GDM1 (cell line): ENCODE measurements around the gene FAM181A.

ENCODE experiments used
- DNase-seq: peaks from one replicate; lab custom pipeline; 2025; lab: John Stamatoyannopoulos, UW

FAM181A gene

DNA sequence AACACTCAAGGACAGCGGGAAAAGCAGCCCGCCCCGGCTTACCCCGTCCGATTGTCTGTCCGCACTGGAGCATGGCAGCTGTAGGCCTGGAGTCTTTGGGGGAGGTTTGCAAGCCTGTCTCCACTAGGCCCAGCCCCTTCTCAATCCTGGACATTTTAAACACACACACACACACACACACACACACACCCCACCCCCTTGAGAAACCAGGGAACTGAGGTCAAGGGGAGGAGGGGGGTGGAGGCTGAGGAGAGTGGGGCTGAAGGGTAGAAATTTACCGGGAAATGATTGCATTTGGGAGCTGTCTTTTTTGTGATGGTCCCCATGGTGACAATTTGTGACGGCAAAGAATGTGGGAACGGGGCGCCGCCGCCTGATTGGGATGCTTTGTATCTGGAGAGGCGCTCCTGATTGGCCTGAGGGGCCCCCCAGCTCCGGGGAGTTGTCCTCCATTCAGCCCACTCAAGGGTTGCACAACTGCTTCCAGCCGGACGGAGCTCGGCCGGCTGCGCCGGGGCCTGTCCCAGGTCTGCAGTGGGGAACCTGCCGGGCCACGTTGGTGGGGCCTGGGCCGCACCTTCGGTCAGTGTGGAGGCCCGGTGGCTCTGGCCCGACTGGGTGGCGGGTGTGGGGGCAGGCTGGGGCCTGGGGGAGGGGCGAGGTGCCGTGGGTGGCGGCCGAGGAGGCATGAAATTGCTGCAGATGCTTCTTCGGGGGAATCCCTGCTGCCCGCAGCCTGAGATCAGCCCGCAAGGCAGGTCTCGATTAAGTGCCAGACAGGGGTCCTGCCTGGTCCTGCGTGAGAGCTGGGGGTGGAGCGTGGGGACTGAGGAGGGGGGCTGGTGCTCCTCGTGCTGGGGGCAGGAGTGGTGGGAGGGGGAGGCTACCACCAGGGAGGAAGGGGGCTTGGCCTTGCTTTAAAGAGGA, at the start of gene FAM181A:
TSS of gene FAM181A (plus strand) at position 472 of the 927 bp plus-strand sequence. CDS start 942 bp downstream, outside the sequence.
- DNase-seq = no peak

DNA sequence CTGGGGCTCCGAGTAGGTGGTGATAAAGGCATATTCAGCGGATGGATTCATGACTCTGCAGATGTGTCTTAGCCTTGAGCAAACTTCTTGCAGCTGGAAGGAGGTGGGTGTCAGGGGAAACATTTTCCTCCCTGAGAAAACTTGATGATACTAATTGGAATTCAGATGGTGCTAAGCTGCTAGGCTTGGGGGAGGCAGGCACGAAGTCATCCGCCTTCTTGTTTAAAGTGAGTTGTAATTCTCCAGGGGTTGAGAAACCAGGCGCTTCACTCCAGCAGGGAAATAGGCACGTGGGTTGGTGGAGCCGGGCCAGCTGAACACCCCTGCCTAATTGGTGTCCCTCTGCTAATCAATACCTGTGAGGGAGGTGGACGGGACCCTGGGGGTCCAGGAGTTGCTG, 48.9 kb upstream of the FAM181A start:
- DNase-seq = no peak

DNA sequence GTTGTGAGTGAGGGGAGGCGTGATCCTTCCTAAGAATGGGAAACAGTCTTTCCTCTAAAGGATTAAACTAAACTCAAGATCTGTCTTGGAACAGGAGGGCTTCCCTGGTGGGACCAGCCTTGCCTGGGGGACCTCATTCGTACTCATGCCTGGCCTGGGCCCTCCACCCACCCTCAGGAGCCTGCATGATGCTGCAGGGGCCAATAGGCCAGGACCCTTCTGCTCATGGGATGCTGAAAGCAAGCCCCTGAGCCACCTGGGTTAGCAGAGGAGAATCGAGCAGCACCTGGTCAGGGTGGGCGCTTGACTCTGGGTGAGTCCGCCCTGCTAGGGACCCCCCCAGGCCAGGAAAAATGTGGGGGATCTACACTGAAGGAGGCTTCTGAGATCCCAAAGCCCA, 48.3 kb upstream of the FAM181A start:
- DNase-seq = no peak

DNA sequence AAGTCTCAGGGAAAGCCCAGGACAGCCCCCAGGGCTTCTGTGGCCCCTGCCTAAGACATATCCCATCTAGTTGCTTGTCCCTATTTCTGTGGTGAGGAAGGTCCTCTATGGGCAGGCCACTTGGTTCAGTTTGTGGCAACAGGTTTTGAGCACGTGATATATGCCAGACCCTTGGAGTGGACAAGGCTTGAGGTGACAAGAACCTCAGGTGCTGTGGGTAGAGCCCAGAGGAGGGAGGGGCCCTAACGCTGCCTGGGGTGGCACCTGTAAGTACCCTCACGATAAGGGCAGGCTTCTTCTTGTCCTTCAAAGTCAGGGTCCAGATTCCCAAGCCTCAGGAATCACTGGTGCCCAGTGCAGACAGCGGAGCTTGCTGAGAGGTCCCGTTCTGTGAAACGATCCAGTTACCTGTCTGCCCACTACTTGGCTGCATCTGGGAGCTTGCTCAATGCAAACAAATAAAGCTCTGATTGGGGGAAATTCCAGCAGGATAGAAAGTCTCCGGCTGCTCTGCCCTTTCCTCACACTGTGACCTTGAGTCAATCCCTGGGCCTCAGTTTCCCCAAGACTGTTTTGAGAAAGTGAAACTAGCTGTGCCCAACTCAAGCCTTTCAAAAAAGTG, 47.7 kb upstream of the FAM181A start:
- no peak for DNase-seq

DNA sequence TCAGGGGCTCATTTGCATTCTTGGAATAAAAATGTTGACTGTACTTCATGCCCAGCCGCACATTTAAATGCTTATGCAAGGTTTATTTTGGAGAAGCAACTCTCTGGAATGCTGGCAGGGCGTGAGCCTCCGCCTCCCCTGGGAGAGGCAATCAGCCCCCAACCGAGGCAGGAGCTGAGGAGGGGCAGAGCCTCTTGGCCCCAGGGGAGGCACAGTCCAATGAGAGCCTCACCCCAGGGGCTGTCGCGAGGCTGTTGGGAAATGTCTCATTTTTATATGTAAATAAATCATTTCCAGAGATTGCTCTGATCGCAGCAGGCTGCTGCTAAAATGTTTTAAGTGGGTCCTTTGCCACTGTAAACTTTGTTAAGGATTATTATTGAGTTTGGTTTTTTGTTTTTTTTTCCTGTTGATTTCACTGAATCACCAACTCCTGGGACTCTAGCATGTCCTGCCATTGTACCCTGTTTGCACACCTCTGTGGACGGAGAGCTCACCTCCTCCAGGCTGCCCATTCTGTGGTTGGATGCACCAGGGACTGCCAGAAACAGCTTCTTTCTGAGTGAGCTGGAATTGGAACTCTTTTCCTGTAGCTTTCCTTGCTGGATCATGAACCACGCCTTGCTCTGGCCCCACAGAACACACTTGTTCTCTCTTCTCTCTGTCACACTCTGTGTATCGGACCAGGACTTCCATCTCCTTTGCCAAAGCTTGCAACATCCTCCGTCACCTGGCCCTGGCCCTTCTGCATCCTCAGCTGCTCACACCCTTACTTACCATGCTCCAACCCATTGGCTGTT, 46.9 kb upstream of the FAM181A start:
- no peak for DNase-seq

DNA sequence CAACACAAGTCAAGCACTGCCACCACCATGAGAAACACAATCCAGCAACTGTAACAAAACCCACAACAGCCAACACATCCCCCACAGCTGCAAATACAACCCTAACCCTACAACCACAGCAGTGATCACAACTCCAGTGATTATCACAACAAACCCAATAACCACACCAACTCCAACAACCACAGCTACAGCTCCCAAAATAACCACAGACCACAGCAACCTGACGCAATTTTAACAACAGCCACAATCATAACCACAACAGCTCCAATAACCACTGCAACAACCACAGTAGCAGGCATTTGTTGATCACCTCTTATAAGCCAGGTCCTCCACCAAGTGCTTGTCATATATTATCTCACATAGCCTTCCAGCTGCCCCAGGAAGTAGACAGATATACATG, 42.2 kb upstream of the FAM181A start:
- DNase-seq = no peak

DNA sequence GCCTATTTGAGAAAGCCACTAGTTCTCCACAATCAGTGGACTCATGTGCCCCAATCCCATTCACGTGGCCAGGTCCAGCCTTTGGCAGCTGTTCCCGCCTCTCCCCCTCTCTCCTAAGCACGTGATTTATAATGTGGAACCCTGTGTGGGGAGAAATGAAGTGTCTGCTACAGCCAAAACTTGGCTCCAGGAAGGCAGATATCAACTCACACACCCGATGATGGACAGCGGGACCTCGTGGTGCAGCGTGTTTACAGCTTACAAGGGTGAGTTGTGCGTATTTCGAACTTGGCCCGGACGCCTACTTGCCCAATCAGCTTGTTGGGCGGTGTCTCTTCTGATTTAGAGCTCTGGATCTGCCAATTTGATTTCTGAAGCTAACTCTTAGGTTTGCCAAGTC, 38.1 kb upstream of the FAM181A start:
- DNase-seq = no peak

DNA sequence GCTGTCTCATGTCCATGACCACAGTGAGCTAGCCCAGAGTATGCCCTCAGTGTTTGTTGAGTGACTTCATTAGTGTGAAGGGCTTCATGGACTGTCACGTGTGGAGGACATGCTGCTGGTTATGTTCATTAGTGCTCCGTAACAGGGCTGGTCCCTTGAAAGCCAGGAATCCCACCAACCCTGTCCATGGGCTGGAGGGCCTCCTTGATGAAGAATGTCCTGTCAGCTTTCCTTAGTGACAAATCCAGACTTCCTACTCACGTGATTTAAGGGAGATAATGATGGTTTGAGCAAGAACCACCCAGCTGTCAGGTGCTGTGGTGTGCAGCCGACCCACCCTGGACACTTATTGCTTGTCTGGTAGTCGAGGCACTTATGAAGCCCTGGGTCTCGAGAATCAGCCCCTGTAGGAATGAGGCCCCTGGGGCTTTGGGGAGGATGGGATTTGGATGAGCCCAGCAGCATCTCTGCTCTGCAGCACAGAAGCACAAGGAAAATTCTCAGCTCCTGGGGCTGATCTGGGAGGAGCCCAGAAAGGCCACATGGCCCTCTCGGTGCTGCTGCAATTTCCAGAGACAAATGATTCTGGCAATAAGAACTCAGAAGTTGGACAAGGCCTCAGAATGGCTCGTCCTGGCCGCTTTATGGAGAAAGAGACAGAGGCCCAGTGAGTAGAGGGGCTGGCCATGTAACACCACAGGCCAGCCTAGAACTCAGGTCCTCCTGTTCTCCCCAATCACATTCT, 37.2 kb upstream of the FAM181A start:
- no peak for DNase-seq

DNA sequence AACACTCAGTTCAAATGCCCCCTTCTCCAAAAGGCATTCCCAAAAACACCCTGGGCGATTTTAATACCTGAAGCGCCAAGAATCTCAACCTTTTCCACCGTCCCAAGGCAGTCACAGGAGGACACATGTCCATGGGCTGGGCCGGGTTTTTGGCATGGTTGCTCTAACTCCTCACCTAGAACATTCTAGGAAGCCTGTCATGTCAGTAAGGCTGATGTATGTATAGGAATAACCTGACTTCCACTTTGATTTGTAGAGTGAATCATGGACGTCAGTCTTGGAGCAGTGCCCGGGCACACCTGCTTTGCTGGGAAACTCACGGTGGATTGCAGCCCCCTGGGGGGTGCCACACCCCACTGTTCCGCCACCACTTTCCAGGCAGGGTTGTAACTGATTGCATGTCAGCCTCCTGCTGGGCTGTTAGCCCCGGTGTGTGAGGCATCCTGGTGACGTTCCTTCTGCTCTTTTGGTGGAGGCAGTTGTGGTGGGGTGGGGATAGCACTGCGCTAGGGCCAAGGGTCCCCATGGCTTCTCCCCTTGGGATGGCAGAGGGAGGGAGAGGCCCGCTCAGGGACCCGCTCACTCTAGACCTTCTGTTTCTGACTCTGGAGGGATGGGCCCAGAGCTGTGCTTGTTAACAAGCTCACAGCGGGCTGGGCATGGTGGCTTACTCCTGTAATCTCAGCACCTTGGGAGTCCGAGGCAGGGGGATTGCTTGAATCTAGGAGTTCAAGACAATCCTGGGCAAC, 35.2 kb upstream of the FAM181A start:
- no peak for DNase-seq

DNA sequence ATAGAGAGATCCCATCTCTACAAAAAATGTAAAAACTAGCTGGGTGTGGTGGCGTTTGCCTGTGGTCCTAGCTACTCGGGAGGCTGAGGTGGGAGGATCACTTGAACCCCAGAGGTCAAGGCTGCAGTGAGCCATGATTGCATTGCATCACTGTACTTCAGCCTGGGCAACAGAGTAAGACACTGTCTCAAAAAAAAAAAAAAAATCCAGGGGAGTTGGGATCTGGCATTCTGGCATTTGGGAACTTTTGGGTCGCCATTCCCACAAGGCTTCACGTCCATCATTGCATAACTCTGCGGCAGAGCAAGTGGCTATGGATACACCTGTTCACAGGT, 34.7 kb upstream of the FAM181A start:
- DNase-seq = no peak

DNA sequence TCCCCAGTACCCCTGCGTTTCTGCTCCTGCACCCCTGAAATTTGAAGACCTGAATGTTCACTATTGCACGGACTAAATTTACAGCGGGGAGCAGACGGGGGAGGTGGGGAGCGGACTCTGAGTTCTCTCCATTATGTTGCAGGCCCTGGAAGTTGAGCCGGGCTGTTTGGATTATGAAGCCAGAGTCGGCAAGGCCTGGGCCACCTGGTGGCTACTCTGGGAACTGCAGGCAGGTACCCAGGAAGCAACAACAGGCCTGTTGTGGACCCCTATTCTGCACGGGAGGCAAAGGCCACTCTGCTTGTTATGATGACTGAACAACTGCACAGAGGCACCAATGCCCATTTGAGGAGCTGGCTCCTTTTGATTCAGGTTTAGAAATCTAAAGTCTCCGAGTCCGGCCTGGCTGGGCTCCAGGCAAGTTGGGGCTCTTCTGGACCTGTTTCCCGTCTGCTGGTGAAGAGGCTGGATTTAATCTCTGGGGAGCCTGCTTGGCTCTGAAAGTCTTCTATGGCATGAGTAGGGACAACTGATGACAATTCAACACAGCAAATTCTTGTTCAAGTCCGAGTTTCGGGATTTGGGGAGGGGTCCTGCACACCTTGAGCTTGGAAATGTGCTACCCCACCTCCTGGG, 34.1 kb upstream of the FAM181A start:
- DNase-seq = peak; percentile 14

DNA sequence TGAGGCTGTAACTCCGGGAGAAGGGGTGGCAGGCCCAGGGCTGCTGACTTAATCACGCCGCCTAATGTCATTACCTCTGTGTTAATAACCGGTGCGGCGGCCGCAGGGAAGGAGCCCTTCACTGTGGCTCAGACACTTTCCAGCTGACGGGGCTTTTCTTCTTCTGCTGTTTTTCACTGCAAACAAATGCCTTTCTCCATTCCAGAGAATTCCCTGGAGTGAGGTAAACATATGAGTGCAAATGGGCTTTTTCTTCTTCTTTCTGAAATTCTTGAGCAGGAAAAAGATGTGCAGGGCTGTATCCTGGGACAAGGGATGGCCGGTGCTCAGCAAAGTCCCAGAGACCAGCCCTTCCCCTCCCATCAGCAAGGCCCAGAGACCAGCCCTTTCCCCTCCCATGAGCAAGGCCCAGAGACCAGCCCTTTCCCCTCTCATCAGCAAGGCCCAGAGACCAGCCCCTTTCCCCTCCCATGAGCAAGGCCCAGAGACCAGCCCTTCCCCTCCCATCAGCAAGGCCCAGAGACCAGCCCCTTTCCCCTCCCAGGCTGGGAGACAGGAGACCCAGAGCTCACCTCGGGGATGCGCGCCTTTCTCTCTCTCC, 33.4 kb upstream of the FAM181A start:
- DNase-seq = no peak

DNA sequence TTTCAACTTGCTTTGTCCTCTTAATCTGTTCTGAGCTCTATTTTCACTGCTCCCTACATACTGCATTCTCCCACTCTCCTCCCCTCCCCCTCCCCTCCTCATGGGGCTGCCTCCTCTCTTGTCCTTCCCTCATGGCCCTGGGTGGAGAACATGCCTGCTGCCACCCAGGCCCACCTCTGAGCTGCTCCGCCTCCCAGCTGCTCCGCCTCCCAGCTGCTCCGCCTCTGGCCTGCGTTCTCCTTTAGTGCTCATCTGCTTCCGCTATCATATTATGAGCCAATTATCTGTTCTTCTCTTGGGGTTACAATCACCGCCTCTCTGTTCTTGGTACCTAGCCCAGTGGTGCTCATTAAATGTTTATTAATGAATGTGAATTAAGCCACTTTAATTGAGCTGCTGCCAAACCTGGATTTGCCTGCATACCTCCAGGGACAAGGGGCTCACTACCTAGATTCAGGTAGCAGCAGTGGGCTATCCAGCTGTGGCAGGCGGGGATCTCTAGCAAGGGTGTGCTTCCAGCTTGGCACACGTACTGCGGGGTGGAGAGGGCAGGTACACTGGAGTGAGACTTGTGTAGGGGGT, 32.0 kb upstream of the FAM181A start:
- no peak for DNase-seq

DNA sequence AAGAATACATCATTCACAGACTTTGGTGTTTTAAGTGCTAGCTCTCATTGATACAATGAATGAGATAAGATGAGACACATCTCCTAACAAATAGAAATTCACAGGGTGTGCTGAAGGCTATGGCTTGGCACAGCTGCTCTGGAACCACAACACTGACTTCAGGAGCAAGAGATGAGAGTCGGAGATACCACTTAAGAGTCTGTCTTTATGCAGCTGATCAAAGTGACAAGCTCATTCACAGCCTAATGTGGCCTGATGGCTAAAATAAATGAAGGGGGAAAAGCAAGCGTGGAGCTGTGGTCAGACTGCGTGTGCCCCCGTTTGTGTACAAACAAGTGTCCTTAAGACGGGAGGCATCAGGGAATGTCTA, 29.7 kb upstream of the FAM181A start:
- DNase-seq = no peak

DNA sequence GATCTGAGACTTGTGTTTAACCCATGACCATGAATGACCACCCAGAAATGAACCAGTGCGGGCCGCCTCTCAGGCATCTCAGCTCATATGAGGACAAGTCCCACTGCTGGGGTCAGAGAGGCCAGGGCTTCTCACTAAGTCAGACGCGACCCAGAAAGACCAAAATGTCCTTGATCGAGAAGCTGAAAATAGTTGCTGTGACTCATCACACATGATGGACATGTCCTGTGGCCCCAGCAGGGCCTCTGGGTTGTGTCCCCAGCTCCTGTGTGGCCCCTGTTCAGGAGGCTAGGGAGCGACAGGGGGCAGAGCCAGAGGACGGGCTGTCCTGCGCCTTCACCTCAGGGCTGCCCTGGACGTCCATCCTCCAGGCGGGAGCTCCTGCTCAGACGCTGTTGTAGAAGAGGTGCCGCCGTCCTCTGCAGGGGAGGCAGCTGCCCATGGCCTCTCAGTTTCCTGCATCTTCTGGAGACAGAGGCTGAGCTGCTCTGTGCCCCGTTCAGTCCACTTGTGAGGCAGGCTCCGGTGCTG, 29.0 kb upstream of the FAM181A start:
- DNase-seq = no peak

DNA sequence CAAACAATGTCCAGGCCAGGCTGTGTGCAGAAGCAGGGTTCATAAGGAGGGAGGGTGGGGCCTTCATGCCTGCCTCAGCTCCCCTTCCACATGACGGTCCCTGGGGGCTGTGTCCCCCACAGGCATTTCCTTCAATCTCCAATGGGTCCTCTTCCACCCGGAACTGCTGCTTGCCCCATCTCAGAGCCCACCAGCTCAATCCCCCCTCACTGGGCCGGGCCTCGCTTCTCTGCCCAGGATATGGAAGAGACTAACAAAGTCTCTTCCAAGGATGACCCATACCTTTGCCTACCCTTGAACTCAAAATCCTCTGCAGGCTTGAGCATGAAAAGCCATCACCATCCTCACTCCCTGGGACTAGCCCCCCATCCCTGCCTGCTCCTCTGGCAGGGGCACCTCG, 28.4 kb upstream of the FAM181A start:
- no peak for DNase-seq

DNA sequence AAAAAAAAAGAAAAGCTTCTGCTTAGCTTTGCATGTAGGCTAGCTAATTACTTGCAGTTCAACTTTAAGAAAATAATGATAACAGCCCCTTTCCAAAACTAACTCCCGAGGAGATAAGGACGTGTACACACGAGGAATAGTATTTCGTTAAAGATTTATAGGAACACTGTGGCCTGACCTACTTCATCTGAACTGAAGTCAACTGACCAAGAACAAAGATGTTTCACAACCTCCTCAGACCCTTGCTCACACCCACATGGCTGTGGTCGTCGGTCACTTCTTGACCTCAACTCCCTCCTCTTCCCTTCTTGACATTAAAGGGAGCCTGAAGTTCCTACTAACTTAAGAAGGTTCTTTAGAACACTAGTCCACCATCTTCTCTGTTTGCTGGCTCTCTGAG, 25.3 kb upstream of the FAM181A start:
- DNase-seq = no peak

DNA sequence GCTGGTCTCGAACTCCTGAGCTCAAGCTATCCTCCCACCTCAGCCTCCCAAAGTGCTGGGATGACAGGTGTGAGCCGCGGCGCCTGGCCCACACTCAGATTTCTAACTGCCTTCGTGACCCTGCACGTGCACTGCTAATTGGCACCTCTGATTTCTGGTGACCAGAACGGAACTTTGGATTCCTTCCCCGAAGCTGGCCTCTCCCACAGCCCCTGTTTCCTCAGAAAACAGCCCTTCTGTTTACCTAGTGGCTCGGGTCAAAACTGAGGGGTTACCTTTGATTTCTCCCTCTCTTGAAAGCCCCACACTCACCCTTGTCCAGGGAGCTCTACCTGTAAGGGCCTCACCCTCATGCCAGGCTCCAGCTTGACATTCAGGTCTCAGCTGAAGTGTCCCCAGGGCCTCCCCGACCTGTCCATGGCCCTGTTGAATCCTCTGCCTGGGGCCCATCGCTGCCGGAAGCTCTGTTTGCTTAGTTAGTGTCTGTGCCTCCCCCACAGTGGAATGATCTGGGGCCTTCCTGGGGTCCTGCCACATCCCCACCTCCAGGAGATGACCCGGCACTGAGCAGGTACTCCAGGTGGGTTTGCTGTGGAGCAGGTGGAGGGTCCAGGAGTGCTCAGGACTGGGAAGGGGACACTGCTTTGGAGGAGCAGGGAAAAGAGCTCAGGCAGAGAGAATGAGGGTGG, 24.4 kb upstream of the FAM181A start:
- no peak for DNase-seq
